ENCODE data around the gene ATG4B. TPM values are rescaled to one million over a fixed set of nuclear protein-coding genes. Genes with fewer than 3 reads are reported as not detected.
A peak's percentile ranks its signal among the peaks of the same experiment; 100 is the strongest.

Gene ATG4B
- polyA plus RNA-seq, 1 experiment, result 122 TPM

DNA sequence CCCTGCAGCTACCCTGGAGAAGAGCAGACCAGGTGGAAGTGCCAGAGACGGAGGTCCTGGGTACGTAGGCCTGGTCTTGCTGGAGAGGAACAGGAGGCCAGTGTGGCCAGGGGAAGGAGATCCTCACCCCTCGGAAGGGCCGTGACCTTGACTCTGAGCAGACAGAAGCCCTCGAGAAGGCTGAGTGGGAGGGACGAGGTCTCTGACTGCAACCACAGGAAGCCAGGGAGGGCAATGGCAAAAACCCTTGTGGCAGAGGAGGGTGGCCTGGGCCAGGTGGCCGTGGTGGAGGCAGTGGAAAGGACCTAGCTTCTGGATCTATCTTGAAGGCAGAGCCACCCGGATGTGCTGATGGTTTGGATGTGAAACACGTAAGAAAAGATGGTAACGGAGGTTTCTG is 28.6 kb upstream of the ATG4B start:
- POLR2A ChIA-PET, result no interaction called here
- H3K4me3 ChIP-seq (ENCODE audit: low read depth, low read length), result no peak overlapping the region
- CTCF ChIA-PET, result no interaction called here
- no peak for DNase-seq (ENCODE audit: low read depth)
- peaks cover 10% of the 10 kb centered on the region for H3K36me3 ChIP-seq (ENCODE audit: control insufficient read depth, insufficient read depth, low read length)
- TF ChIP-seq, protein P1, sequence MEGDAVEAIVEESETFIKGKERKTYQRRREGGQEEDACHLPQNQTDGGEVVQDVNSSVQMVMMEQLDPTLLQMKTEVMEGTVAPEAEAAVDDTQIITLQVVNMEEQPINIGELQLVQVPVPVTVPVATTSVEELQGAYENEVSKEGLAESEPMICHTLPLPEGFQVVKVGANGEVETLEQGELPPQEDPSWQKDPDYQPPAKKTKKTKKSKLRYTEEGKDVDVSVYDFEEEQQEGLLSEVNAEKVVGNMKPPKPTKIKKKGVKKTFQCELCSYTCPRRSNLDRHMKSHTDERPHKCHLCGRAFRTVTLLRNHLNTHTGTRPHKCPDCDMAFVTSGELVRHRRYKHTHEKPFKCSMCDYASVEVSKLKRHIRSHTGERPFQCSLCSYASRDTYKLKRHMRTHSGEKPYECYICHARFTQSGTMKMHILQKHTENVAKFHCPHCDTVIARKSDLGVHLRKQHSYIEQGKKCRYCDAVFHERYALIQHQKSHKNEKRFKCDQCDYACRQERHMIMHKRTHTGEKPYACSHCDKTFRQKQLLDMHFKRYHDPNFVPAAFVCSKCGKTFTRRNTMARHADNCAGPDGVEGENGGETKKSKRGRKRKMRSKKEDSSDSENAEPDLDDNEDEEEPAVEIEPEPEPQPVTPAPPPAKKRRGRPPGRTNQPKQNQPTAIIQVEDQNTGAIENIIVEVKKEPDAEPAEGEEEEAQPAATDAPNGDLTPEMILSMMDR (IDR thresholded peaks at IDR 0.05; ENCODE audit: insufficient read depth, low read depth, low read length), result no peak
- no peaks in the 10 kb centered on the region for H3K27me3 ChIP-seq (ENCODE audit: control insufficient read depth, insufficient read depth, low read length)

DNA sequence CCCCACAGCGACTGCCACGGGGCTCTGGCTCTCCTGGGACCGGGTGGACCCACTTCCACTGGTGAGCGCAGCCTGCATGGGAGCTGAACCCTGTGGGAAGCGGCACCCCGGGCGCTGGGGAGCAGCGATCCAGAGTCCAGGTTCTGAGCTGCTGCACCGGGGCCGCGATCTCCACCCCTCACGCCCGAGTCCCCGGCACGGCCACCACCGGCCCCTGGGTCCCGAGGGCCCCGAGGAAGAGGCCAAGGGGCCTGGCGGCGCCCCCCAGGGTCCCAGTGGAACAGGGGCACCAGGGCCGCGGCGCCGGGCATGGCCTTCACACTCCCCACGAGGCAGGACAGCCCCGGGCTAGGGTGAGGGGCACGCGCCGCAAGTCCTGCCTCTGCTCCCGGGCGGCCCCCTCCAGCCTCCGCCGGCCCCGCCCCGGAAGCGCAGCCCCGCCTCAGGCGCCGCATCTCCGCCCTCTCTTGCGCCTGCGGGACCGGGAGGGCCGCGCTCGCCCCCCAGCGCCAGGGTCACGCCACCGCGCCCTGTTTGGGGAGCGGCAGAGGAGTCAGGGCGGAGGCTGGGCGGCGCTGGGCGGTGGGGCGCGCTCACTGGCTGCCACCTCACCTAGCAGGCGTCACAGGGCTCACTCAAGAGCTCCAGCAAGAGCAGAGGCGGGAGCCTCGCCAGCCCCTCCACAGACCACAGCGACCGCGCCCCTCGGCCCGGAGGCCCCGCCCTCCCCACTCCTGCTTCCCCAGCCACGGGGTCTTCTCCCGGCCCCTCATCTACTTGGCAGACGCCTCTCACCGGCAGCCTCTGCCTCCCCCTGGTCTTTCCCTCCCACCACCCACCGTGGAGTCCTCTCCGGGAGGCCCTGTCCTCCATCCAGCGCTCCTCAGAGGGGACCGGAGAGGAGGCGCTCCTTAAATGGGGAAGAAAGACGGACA is 27.4 kb upstream of the ATG4B start:
- peak; percentile 21 for DNase-seq (ENCODE audit: low read depth)
- POLR2A ChIA-PET, result no interaction called here
- peak overlapping the region; percentile 49 for H3K4me3 ChIP-seq (ENCODE audit: low read depth, low read length)
- H3K36me3 ChIP-seq (ENCODE audit: control insufficient read depth, insufficient read depth, low read length), result peaks cover 10% of the 10 kb centered on the region
- no peaks in the 10 kb centered on the region for H3K27me3 ChIP-seq (ENCODE audit: control insufficient read depth, insufficient read depth, low read length)
- TF ChIP-seq, protein P1 (IDR thresholded peaks at IDR 0.05; ENCODE audit: insufficient read depth, low read depth, low read length), result peak; percentile 50
- CTCF ChIA-PET, result interaction anchor here (1.1 kb wide), 1 partner anchor 15 kb away, joined by 3 read pairs; no protein-coding TSS in a partner anchor

DNA sequence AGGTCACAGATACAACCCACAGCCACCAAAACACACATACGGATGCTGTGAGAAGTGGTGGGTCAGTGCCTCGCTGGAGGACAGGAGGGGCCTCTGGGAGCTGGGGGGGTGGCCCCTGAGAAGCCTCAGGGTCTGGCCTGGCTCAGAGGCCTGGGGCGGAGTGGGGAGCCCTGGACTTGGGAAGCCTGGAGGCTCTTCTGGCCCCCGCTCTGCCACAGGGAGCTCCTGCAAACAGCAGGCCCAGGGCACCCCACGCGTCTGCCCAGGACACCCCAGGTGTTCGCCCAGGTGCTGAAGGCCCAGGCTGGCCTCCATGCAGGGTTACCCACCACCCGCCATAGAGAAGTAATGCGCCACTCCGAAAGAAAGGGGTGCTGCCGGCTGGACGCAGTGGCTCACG is 26.4 kb upstream of the ATG4B start:
- no peak for DNase-seq (ENCODE audit: low read depth)
- TF ChIP-seq, protein P1 (IDR thresholded peaks at IDR 0.05; ENCODE audit: insufficient read depth, low read depth, low read length), result no peak
- no peak overlapping the region for H3K4me3 ChIP-seq (ENCODE audit: low read depth, low read length)
- POLR2A ChIA-PET, result no interaction called here
- CTCF ChIA-PET, result interaction anchor here (1.1 kb wide), 1 partner anchor 14 kb away, joined by 3 read pairs; no protein-coding TSS in a partner anchor
- peaks cover 8% of the 10 kb centered on the region for H3K36me3 ChIP-seq (ENCODE audit: control insufficient read depth, insufficient read depth, low read length)
- no peaks in the 10 kb centered on the region for H3K27me3 ChIP-seq (ENCODE audit: control insufficient read depth, insufficient read depth, low read length)

DNA sequence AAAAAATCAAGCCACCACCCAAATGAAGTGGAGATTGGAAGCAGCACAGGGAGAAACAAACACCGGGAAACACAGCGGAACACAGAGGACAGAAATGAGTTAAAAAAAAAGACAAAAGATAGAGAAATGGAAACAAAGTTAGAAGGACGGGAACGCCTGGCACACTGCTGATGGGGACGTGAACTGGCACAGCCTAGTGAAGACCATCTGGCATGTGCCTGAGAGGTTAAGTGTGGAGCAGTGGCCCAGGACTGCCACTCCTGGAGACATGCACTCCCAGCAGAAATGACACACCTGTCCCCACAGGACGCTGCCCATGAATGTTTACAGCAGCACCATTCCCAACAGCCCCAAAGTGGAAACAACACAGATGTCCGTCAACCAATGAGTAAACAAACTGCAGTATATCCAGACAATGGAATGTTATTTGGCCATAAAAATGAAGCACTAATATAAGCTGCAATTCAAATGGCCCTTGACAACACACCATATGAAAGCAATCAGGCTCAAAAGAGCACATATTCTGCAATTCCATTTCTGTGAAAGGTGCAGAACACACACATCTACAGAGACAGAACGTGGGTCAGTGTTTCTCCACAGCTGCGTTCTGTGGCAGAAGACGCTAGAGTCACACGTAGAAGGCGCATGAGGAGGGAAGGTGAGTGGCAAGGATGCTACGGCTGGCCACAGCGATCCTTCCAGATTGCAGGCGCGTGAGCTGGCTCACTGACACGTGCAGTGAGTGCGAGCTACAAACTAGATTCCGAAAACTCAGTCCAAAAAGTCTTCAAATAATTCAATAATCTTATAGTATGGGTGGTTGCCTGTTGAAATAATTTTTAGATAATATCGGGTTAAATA is 25.1 kb upstream of the ATG4B start:
- ChIA-PET POLR2A (interaction anchor here (0.6 kb wide), 1 partner anchor 28 kb away, joined by 4 read pairs; no protein-coding TSS in a partner anchor), CTCF (interaction anchor here (0.6 to 0.7 kb wide), 3 partner anchors 20 to 698 kb away, joined by 3 read pairs; no protein-coding TSS in a partner anchor)
- H3K36me3 ChIP-seq (ENCODE audit: control insufficient read depth, insufficient read depth, low read length), result peaks cover 3% of the 10 kb centered on the region
- TF ChIP-seq, protein P1 (IDR thresholded peaks at IDR 0.05; ENCODE audit: insufficient read depth, low read depth, low read length), result no peak
- H3K27me3 ChIP-seq (ENCODE audit: control insufficient read depth, insufficient read depth, low read length), result no peaks in the 10 kb centered on the region
- DNase-seq (ENCODE audit: low read depth), result no peak
- H3K4me3 ChIP-seq (ENCODE audit: low read depth, low read length), result no peak overlapping the region
